ENCODE results near the gene ALG9. TPM values are rescaled to one million over a fixed set of nuclear protein-coding genes. Genes with fewer than 3 reads are reported as not detected.
A peak's percentile ranks its signal among the peaks of the same experiment; 100 is the strongest.

Gene ALG9
- total and polyA plus RNA-seq, 2 donors from 2014 or later = 27.8 to 30.0 TPM

GRCh38 chr11:111807076-111807475 is 64.3 kb downstream of the ALG9 start:
- DNase-seq (no peak), FAIRE-seq (no peak)
- no peak for TF ChIP-seq CTCF (IDR thresholded peaks at IDR 0.05; ENCODE audit: borderline replicate concordance, extremely low read depth, insufficient read depth)
- intact Hi-C loops (cut with DNase I) = no loop called here
- Histone ChIP-seq H3K4me1 (ENCODE audit: control insufficient read depth in 2 of 3, insufficient read depth in 2 of 3, low read depth in 1 of 3, low read length in 3 of 3) (no peaks in the 10 kb centered on the region), H3K27me3 (ENCODE audit: control insufficient read depth, insufficient read depth, low read length) (no peaks in the 10 kb centered on the region), H3K36me3 (ENCODE audit: control insufficient read depth in 2 of 3, insufficient read depth in 3 of 3, low read length in 3 of 3) (peaks cover 0 to 14% (median 11%) of the 10 kb centered on the region in 3 donors), H3K27ac (ENCODE audit: low read depth in 2 of 2, low read length in 2 of 2) (no peak overlapping the region), H3K9ac (ENCODE audit: low read length in 3 of 3) (no peak overlapping the region), H3K9me3 (ENCODE audit: control insufficient read depth in 2 of 3, insufficient read depth in 1 of 3, low read length in 3 of 3) (no peaks in the 10 kb centered on the region), H3K4me3 (ENCODE audit: low read length in 3 of 3) (no peak overlapping the region)

- Histone ChIP-seq H3K9ac (ENCODE audit: low read length in 3 of 3) (no peak overlapping the region), H3K4me1 (ENCODE audit: control insufficient read depth in 2 of 3, insufficient read depth in 2 of 3, low read depth in 1 of 3, low read length in 3 of 3) (no peaks in the 10 kb centered on the region), H3K9me3 (ENCODE audit: control insufficient read depth in 2 of 3, insufficient read depth in 1 of 3, low read length in 3 of 3) (peaks cover 0 to 5% (median 0%) of the 10 kb centered on the region in 3 donors), H3K27ac (ENCODE audit: low read depth in 2 of 2, low read length in 2 of 2) (no peak overlapping the region), H3K36me3 (ENCODE audit: control insufficient read depth in 2 of 3, insufficient read depth in 3 of 3, low read length in 3 of 3) (peaks cover 0 to 13% (median 5%) of the 10 kb centered on the region in 3 donors), H3K27me3 (ENCODE audit: control insufficient read depth, insufficient read depth, low read length) (no peaks in the 10 kb centered on the region), H3K4me3 (ENCODE audit: low read length in 3 of 3) (no peak overlapping the region)
- DNase-seq (no peak), FAIRE-seq (no peak)
- TF ChIP-seq CTCF (IDR thresholded peaks at IDR 0.05; ENCODE audit: borderline replicate concordance, extremely low read depth, insufficient read depth) = no peak
- intact Hi-C loops (cut with DNase I) = no loop called here
These were observed 70.2 kb downstream of the ALG9 start for GRCh38 chr11:111801135-111801534.

GRCh38 chr11:111798279-111798678 is 73.1 kb downstream of the ALG9 start:
- TF ChIP-seq CTCF (IDR thresholded peaks at IDR 0.05; ENCODE audit: borderline replicate concordance, extremely low read depth, insufficient read depth) = no peak
- FAIRE-seq = no peak
- intact Hi-C loops (cut with DNase I) = no loop called here
- DNase-seq = no peak
- Histone ChIP-seq H3K27me3 (ENCODE audit: control insufficient read depth, insufficient read depth, low read length) (no peaks in the 10 kb centered on the region), H3K9ac (ENCODE audit: low read length in 3 of 3) (no peak overlapping the region), H3K4me3 (ENCODE audit: low read length in 3 of 3) (no peak overlapping the region), H3K4me1 (ENCODE audit: control insufficient read depth in 2 of 3, insufficient read depth in 2 of 3, low read depth in 1 of 3, low read length in 3 of 3) (peaks cover 0 to 4% (median 0%) of the 10 kb centered on the region in 3 donors), H3K9me3 (ENCODE audit: control insufficient read depth in 2 of 3, insufficient read depth in 1 of 3, low read length in 3 of 3) (peaks cover 0 to 5% (median 0%) of the 10 kb centered on the region in 3 donors), H3K27ac (ENCODE audit: low read depth in 2 of 2, low read length in 2 of 2) (no peak overlapping the region), H3K36me3 (ENCODE audit: control insufficient read depth in 2 of 3, insufficient read depth in 3 of 3, low read length in 3 of 3) (peaks cover 0 to 4% (median 0%) of the 10 kb centered on the region in 3 donors)

- peak in 1 of 5 donors; percentile 16 for DNase-seq
- no peak overlapping the region for H3K9ac ChIP-seq (ENCODE audit: low read length in 3 of 3)
- intact Hi-C loops (cut with DNase I) = no loop called here
- no peak for FAIRE-seq
- no peaks in the 10 kb centered on the region for H3K27me3 ChIP-seq (ENCODE audit: control insufficient read depth, insufficient read depth, low read length)
- H3K27ac ChIP-seq (ENCODE audit: low read depth in 2 of 2, low read length in 2 of 2) = no peak overlapping the region
- peaks cover 0 to 4% (median 0%) of the 10 kb centered on the region in 3 donors for H3K4me1 ChIP-seq (ENCODE audit: control insufficient read depth in 2 of 3, insufficient read depth in 2 of 3, low read depth in 1 of 3, low read length in 3 of 3)
- no peak for TF ChIP-seq CTCF (IDR thresholded peaks at IDR 0.05; ENCODE audit: borderline replicate concordance, extremely low read depth, insufficient read depth)
- H3K4me3 ChIP-seq (ENCODE audit: low read length in 3 of 3) = no peak overlapping the region
- H3K36me3 ChIP-seq (ENCODE audit: control insufficient read depth in 2 of 3, insufficient read depth in 3 of 3, low read length in 3 of 3) = peaks cover 0 to 4% (median 0%) of the 10 kb centered on the region in 3 donors
- peaks cover 0 to 5% (median 0%) of the 10 kb centered on the region in 3 donors for H3K9me3 ChIP-seq (ENCODE audit: control insufficient read depth in 2 of 3, insufficient read depth in 1 of 3, low read length in 3 of 3)
These were observed 74.2 kb downstream of the ALG9 start for GRCh38 chr11:111797145-111797581.

Data from kidney (tissue), 14 donors.